Fibroblast of skin of right biceps (primary cell): ENCODE measurements around the gene ABCG4.
A peak's percentile ranks its signal among the peaks of the same experiment; 100 is the strongest.
"Not testable (repeated sequence)": the region's sequence is repeated elsewhere in the genome, so short reads cannot be mapped to it uniquely, and the experiment has no call there.

ENCODE experiments used
- DNase-seq: peaks from one replicate; pipeline ENCODE4 v3.0.0-alpha.2; 2013

Gene ABCG4

DNA sequence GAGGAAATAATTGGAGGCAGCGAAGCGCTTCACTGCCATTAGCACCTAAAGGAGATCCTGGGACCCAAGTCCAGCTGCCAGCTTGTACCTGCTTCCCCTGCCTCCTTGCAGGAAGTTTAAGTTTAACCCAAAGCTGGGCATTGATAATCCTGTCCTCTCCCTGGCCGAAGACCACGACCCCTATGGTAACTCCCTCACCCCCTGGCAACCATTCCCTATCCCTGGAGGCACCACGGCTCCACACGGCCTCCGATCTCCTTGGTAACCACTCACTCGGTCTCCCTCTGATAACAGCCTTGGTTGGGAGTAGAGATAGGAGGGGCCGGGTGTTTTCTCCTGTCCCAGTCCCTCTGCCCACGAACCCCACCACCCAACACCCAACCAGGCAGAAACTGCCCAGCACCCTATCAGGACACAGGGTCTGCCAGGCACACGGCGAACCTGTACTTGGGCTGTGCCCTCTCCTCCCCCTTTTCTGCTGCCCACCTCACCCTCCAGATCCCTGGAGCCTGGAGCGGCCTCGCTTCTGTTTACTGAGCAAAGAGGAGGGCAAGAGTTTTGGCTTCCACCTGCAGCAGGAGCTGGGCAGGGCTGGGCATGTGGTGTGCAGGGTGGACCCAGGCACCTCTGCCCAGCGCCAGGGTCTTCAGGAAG lies 37.3 kb downstream of the ABCG4 start:
- no peak for DNase-seq

GRCh38 chr11:119187123-119187892 lies 38.5 kb downstream of the ABCG4 start:
- no peak for DNase-seq

DNA sequence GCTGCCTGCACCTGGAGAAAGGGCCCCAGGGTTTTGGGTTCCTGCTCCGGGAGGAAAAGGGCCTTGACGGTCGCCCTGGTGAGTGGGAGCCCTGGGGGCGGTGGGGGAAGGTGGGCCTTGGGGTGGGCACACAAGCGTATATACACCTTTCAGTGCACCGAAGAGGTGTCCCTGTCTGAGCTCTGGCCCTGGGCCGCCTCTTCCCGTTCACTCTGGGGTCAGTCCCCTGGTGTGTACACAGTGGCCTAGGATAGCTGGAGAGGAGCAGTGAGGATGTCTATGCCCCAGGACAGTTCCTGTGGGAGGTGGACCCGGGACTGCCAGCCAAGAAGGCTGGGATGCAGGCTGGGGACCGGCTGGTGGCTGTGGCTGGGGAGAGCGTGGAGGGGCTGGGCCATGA lies 39.2 kb downstream of the ABCG4 start:
- no peak for DNase-seq

- no peak for DNase-seq
These were observed 40.0 kb downstream of the ABCG4 start for GRCh38 chr11:119188887-119189286.

- DNase-seq = no peak
These were observed 40.5 kb downstream of the ABCG4 start for GRCh38 chr11:119189393-119189792.

DNA sequence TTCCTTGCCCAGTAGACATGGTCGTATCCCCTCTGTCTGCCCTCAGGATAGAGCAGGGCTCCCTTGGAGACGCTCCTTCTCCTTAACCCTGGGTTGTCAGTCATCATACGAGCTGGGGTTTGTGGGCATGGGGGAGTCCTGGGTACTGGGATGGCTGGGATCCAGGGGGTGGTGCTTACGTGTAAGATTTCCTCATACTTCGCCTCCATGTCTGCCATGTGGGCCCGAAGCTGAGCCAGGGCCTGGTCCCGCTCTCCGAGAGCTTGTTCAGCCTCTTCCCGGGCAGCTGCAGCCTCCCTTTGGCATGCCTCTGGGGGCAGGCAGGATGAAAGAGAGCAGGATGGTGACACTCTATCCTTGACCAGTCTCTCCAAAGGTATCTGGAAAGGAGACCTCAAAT lies 41.7 kb downstream of the ABCG4 start:
- no peak for DNase-seq

- DNase-seq = not testable (repeated sequence)
These were observed 42.4 kb downstream of the ABCG4 start for GRCh38 chr11:119191265-119191664.

DNA sequence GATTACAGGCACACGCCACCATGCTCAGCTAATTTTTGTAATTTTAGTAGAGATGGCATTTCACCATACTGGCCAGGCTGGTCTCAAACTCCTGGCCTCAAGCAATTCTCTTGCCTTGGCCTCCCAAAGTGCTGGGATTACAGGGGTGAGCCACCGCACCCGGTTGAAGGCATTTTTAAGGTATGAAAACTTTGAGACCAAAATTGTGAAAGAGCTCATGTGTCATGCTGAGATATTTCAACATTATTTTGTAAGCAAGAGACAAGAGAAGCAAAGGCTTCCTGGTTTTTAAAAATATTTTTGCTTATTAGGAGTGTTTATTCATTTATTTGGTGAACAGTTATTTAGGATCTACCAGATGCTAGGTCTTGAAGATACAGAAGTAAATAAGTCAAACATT lies 43.3 kb downstream of the ABCG4 start:
- DNase-seq = no peak

GRCh38 chr11:119193001-119193400 lies 44.1 kb downstream of the ABCG4 start:
- DNase-seq = no peak

DNA sequence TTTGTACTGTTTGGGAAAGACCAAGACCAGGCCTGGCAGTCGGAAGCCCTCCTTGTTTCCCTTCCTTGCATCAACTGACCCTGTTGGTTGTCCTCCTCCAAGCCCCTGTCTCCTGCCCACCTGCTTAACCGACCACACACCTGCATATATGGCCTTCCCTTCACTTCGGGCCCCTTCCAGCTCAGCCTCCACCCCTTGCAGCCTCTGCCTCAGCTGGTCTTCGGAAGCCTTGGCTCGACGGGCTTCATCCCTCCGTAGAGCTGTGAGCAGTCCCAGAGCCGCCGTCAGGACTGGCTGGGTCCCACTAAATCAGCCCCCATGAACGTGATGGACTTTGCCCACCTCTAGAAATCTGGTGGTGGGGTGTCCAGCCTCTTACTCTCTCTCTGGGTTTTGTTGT lies 44.8 kb downstream of the ABCG4 start:
- DNase-seq = no peak

- no peak for DNase-seq
These were observed 46.1 kb downstream of the ABCG4 start for GRCh38 chr11:119194811-119195440.

DNA sequence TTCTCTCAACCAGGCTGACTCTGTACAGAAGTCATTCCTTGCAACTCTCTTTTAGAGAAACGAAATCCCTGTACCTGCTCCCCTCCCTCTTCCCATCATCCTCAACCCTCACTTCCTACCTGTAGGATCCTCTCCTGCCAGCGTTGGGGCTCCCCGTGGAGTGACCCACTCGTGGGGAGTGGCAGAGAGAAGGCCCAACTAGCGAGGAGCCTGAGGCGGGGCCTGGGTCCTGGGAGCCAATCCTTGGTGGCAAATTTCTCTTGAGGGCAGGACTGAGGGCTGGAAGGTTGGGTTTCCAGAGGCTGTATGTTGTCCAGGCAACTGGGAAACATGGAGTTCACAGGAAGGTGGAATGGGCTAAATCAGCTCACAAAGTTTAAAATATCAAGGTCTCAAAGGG lies 46.8 kb downstream of the ABCG4 start:
- DNase-seq = peak; percentile 38

DNA sequence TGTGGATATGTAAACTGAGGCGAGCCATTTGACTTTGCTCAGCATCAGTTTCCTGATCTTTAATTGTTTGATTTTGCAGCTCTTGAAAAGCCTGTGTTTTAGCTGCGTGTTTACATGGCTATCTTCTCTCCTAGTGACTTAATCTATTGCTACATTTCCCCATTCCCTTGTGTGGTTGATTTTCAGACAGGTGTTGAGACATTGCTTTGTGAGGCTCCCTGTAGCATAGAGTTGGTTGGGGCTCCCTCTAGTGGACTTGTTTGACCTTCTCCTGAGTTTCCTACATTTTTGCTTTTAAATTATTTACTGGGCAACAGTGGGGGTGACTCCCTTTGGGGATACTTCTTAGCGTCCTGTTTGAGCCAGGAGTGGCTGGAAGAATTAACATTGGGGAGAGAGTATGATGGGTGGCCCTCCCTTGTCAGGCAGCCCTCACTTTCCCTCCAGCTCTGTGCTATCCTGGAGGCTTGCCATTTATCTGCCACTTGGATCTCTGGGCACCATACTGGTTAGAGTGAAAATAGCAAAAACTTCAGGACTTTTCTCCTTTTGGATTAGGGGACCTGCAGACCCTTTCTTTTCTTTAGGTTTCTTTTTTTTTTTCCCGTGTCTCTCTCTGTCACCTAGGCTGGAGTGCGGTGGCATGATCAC lies 48.1 kb downstream of the ABCG4 start:
- peak; percentile 76 for DNase-seq

GRCh38 chr11:119198925-119199324 lies 50.1 kb downstream of the ABCG4 start:
- no peak for DNase-seq

- not testable (repeated sequence) for DNase-seq
These were observed 52.4 kb downstream of the ABCG4 start for GRCh38 chr11:119201236-119201635.

DNA sequence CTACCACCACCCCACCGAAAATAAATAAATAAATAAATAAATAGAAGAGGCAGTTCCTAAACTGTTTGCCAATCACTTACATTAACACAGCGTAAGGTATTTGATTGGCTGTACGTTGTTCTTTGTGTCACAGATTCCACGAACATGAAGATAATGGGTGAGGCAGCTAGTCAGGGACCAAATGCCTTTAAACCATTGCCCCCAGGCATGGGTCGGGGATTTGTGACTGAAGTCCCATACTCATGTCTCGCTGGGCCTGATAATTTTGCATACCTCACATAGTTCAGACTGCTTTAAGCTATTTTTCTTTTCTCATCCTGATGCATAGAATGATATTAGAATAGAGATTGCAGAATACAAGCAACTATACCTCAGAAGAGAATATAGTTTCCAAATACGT lies 53.7 kb downstream of the ABCG4 start:
- DNase-seq = no peak

DNA sequence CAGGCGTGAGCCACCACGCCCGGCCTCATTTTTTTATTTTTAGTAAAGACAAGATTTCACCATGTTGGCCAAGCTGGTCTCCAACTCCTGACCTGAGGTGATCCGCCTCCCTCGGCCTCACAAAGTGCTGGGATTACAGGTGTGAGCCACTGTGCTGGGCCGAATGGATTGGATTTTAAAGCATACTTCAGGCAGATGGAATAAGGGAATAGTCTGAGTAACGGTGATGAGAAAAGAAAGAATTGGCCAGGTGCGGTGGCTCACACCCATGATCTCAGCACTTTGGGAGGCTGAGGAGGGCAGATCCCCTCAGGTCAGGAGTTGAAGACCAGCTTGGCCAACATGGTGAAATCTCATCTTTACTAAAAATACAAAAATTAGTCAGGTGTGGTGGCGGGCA lies 55.2 kb downstream of the ABCG4 start:
- DNase-seq = no peak

GRCh38 chr11:119205080-119205479 lies 56.2 kb downstream of the ABCG4 start:
- no peak for DNase-seq

GRCh38 chr11:119205574-119206510 lies 57.0 kb downstream of the ABCG4 start, which contains the start of gene CBL:
Gene CBL (plus strand): TSS chr11:119206339. CDS start chr11:119206418, 79 bp downstream.
- DNase-seq = peak; percentile 87

DNA sequence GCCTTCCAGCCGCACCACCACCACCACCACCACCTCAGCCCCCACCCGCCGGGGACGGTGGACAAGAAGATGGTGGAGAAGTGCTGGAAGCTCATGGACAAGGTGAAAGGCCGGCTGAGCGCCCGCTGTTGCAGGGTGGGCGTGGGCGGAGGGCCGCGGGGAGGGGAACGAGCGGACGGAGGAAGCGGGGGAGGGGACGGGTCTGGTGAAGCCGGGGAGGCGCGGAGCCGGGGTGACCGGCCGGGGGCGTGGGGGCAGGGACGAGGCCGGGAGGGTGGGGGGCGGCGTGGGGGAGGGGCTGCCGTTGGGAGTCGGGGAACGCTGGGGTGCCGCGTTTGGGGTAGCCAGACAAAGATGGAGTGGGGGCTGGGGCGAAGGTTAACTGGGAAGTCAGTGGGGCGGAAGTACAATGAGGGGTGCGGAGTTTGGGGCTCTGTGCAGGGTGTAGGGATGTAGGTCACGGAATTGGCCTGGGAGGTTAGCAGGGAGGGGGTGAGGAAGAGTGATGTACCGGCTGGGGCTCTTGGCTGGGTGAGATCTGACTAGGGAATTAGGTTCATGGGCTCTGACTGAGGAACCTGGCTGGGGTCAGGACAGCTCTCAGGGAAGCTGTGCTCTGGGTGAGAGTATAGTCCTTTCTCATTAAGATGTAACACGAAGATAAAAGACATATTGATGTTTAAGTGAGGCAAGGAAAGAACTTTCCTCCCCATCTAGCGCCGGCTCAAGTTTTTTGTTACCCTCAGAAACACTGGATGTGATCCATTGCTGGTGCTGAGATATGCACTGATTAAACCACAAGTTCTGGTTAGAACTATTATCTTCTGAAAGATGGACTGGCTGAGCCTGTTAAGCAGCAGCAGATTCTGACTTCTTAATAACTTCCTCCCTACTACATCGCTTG lies 57.9 kb downstream of the ABCG4 start:
- no peak for DNase-seq

DNA sequence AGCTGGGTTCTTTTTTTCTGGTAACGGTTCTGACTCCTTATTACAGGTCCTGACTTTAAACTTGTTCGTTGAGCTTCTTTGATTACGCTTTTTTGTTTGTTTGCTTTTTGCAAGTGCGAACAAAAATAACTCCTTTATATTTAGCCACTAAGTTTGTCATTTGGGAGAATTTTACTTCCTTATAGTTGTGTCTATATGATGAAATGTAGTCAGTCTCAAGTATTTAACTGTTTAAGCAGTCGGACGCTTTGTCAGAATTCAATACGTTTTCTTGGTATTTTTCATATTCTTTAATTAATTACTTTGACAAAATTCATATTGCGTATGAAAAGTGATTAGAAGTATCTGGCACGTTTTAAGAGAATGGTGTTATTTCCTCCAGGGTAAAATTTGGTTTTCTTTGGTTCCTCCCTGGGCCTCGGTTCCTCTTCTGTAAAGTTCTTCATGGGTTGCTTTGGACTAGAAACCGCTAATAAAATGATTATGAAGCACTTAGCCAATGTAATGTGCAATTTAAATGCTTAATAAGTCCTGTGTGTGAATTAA lies 58.6 kb downstream of the ABCG4 start:
- no peak for DNase-seq
